Body of pancreas (tissue), 4 donors: ENCODE results near the gene GLIS1.

ENCODE experiments used
- CTCF ChIP-seq, 7 experiments: fragments of 450-650 bp in 4 of 7; fragments of 200-600 bp in 3 of 7; sonication (generic) in 3 of 7; IDR thresholded peaks; one replicate each; pipeline ENCODE4 v1.5.1; 2016 to 2019; ENCODE audit warnings: antibody characterized with exemption in 7 of 7
- POLR2A ChIP-seq, 3 donors: fragments of 450-650 bp; IDR thresholded peaks; one replicate each; pipeline ENCODE4 v1.6.1; 2016; ENCODE audit warnings: antibody characterized with exemption in 3 of 3, mild to moderate bottlenecking in 2 of 3

DNA sequence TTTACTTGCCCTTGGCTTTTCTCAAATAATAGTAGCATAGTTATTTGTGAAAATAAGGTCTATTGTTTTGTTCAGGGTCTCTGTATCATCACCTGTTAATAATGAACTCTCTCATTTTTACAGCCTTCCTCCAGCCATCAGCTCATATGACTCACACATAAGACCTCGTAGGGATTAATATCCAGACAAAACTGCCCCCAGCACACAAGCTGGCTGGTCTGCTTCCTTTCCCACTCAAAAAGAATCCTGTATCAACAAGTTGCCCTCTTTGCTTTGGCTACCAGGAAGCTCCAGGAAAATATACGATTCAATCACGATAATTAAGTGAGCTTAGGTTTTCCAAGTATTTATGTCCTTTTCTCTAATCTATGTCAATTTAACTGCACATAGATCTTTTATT, 160.6 kb downstream of the GLIS1 start:
- no peak for TF ChIP-seq POLR2A (IDR thresholded peaks at IDR 0.05)
- TF ChIP-seq CTCF (IDR thresholded peaks at IDR 0.05): no peak
